Prostate gland (tissue), 2 donors: ENCODE measurements around the gene STXBP6.

Source experiments
- POLR2A ChIP-seq: fragments of 450-650 bp; IDR thresholded peaks from one replicate; pipeline ENCODE4 v1.6.1; 2016; ENCODE audit warnings: antibody characterized with exemption, mild to moderate bottlenecking
- TF ChIP-seq, protein P1 (sequence below), 4 experiments: fragments of 200-600 bp in 2 of 4; fragments of 450-650 bp in 2 of 4; sonication (generic) in 2 of 4; IDR thresholded peaks; 1 replicate in 3 of 4; 2 replicates in 1 of 4; pipeline ENCODE4 v1.5.1; 2016 to 2019; ENCODE audit warnings: antibody characterized with exemption in 4 of 4, mild to moderate bottlenecking in 2 of 4, moderate library complexity in 2 of 4

DNA sequence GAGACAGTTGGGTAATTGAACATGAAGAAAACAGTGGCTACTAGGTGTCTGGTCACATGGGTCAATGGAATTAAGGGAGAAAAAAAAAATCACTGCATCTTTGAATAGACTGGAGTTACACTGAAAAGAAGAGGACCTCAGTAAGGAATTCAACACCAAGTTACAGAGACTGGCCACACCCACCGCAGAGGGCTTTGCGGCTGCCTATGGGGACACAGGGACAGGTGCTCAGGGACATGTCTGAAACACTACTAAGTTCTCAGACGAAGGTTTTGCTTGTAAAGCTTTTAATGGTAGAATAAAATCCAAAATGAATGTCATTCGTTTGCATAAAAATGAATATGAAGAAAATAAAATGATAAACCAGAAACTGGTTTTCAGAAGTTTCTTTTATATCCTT, 93.8 kb downstream of the STXBP6 start:
- TF ChIP-seq, protein P1, sequence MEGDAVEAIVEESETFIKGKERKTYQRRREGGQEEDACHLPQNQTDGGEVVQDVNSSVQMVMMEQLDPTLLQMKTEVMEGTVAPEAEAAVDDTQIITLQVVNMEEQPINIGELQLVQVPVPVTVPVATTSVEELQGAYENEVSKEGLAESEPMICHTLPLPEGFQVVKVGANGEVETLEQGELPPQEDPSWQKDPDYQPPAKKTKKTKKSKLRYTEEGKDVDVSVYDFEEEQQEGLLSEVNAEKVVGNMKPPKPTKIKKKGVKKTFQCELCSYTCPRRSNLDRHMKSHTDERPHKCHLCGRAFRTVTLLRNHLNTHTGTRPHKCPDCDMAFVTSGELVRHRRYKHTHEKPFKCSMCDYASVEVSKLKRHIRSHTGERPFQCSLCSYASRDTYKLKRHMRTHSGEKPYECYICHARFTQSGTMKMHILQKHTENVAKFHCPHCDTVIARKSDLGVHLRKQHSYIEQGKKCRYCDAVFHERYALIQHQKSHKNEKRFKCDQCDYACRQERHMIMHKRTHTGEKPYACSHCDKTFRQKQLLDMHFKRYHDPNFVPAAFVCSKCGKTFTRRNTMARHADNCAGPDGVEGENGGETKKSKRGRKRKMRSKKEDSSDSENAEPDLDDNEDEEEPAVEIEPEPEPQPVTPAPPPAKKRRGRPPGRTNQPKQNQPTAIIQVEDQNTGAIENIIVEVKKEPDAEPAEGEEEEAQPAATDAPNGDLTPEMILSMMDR (IDR thresholded peaks at IDR 0.05): no peak
- no peak for TF ChIP-seq POLR2A
